ENCODE results near the gene NPPA. TPM values are rescaled to one million over a fixed set of nuclear protein-coding genes. Genes with fewer than 3 reads are reported as not detected.

The NPPA gene
- total RNA-seq, 2 experiments from 2014 or later = not detected

DNA sequence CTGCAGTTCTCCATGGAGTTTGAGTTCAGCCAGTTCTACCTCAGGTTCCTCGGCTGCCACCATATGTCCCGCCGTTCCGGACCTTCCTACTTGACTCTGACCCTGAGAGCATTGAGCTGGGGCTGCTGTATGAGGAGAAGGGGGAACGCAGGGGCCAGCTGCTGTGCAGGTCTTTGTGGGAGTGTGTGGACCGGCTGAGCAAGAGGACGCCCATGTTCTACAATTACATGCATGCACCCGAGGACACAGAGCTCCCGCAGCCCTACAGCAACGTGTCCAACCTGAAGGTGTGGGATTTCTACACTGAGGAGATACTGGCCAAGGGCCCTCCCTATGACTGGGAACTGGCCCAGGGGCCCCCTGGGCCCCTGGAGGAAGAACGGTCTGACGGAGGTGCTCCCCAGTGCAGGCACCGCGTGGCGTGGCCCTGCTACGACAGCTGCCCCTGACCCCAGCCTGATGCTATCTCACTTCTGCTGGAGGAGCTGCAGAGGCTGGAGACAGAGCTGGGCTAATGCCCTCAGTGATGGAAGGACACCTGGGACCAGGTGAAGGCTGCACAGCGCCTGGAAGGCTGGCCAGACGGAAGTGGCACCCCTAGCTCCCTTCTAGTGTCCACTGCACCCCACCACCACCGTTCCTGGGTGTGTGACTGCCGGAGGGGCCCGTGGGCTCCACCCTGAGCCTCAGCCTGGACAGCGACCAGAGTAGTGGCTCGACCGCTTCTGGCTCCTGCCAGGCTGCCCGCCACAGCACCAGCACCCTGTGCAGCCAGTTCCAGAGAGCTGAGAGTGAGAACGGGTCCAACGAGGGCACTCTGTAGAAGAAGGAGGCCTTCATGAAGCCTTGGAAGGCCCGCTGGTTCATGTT lies 32.0 kb upstream of the NPPA start:
- H2AFZ ChIP-seq (ENCODE audit: low read length) = no peak overlapping the region
- POLR2A ChIA-PET = interaction anchor here (0.9 kb wide), 1 partner anchor 28 kb away, joined by 4 read pairs; no protein-coding TSS in a partner anchor
- H3K79me2 ChIP-seq (ENCODE audit: insufficient read depth, low read depth, low read length) = no peaks in the 10 kb centered on the region
- H3K4me2 ChIP-seq (ENCODE audit: low read length) = no peak overlapping the region
- H3K4me3 ChIP-seq (ENCODE audit: low read depth, low read length, poor library complexity, severe bottlenecking) = no peak overlapping the region
- no peaks in the 10 kb centered on the region for H3K9me3 ChIP-seq (ENCODE audit: low read length)
- no TSS peak for BruUV-seq (replicated peaks)
- H3K9me2 ChIP-seq (ENCODE audit: insufficient read depth, low read length) = no peaks in the 10 kb centered on the region
- intact Hi-C loops (cut with micrococcal nuclease; ENCODE audit: unreplicated experiment) = no loop called here
- no peaks in the 10 kb centered on the region for H4K20me1 ChIP-seq (ENCODE audit: insufficient read depth, low read length)
- no peak overlapping the region for H3K27ac ChIP-seq (ENCODE audit: low read depth, low read length, poor library complexity, severe bottlenecking)
- CTCF ChIA-PET (ENCODE audit: unreplicated experiment) = interaction anchor here (0.6 kb wide), 1 partner anchor 76 kb away, joined by 4 read pairs; no protein-coding TSS in a partner anchor
- H3K4me1 ChIP-seq (ENCODE audit: insufficient read depth, low read length, poor library complexity, severe bottlenecking) = no peaks in the 10 kb centered on the region
- DNase-seq (ENCODE audit: low spot score) = no peak
- no peaks in the 10 kb centered on the region for H3K36me3 ChIP-seq (ENCODE audit: insufficient read depth, low read length)
- no peak for TF ChIP-seq EZH2phosphoT487 (IDR thresholded peaks at IDR 0.05; ENCODE audit: borderline replicate concordance, low read depth, low read length)
- TF ChIP-seq, protein P1, sequence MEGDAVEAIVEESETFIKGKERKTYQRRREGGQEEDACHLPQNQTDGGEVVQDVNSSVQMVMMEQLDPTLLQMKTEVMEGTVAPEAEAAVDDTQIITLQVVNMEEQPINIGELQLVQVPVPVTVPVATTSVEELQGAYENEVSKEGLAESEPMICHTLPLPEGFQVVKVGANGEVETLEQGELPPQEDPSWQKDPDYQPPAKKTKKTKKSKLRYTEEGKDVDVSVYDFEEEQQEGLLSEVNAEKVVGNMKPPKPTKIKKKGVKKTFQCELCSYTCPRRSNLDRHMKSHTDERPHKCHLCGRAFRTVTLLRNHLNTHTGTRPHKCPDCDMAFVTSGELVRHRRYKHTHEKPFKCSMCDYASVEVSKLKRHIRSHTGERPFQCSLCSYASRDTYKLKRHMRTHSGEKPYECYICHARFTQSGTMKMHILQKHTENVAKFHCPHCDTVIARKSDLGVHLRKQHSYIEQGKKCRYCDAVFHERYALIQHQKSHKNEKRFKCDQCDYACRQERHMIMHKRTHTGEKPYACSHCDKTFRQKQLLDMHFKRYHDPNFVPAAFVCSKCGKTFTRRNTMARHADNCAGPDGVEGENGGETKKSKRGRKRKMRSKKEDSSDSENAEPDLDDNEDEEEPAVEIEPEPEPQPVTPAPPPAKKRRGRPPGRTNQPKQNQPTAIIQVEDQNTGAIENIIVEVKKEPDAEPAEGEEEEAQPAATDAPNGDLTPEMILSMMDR (conservative IDR thresholded peaks at IDR 0.05; ENCODE audit: low read length) = no peak

DNA sequence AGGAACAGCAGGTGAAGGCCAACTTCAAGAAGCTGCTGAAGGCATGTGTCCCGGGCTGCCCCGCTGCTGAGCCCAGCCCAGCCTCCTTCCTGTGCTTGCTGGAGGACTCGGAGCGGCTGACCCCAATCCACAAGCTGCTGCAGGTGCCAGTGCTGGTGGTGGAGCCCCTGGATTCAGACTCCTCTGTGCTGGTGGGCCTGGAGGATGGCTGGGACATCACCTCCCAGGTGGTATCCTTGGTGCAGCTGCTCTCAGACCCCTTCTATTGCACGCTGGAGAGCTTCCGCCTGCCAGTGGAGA lies 31.3 kb upstream of the NPPA start:
- no peaks in the 10 kb centered on the region for H4K20me1 ChIP-seq (ENCODE audit: insufficient read depth, low read length)
- H3K4me3 ChIP-seq (ENCODE audit: low read depth, low read length, poor library complexity, severe bottlenecking) = no peak overlapping the region
- H2AFZ ChIP-seq (ENCODE audit: low read length) = no peak overlapping the region
- H3K4me1 ChIP-seq (ENCODE audit: insufficient read depth, low read length, poor library complexity, severe bottlenecking) = no peaks in the 10 kb centered on the region
- H3K9me2 ChIP-seq (ENCODE audit: insufficient read depth, low read length) = no peaks in the 10 kb centered on the region
- no peaks in the 10 kb centered on the region for H3K9me3 ChIP-seq (ENCODE audit: low read length)
- no peaks in the 10 kb centered on the region for H3K36me3 ChIP-seq (ENCODE audit: insufficient read depth, low read length)
- ChIA-PET CTCF (ENCODE audit: unreplicated experiment) (interaction anchor here (1.2 kb wide), 1 partner anchor 16 kb away, joined by 3 read pairs; no protein-coding TSS in a partner anchor), POLR2A (interaction anchor here (0.9 kb wide), 1 partner anchor 29 kb away, joined by 4 read pairs; no protein-coding TSS in a partner anchor)
- no peak overlapping the region for H3K4me2 ChIP-seq (ENCODE audit: low read length)
- DNase-seq (ENCODE audit: low spot score) = no peak
- H3K27ac ChIP-seq (ENCODE audit: low read depth, low read length, poor library complexity, severe bottlenecking) = no peak overlapping the region
- BruUV-seq (replicated peaks) = no TSS peak
- no peaks in the 10 kb centered on the region for H3K79me2 ChIP-seq (ENCODE audit: insufficient read depth, low read depth, low read length)
- TF ChIP-seq, protein P1 (conservative IDR thresholded peaks at IDR 0.05; ENCODE audit: low read length) = no peak
- TF ChIP-seq EZH2phosphoT487 (IDR thresholded peaks at IDR 0.05; ENCODE audit: borderline replicate concordance, low read depth, low read length) = no peak
- intact Hi-C loops (cut with micrococcal nuclease; ENCODE audit: unreplicated experiment) = no loop called here
